ENCODE measurements around the gene PCYT2.

PCYT2 gene

DNA sequence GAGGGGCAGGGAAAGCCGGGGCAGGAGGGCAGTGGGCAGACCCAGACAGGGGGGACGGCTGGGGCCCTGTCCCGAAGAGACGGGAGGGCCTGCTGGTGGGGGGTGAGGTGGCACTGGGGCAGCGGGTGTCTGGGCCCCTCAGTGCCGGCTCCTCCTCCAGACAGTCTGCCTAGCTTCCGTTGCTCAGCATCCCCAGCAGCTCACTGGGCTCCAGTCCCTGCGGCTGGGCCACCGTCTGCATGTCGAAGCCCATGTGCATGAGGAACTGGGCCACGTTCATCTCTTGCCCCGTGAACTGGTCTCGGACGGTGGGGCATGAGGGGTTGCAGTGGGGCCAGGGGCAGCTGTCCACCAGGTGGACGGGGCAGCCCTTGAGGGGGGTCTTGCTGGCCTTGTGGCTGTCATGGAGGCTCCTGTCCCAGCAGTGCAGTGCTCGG is 41.6 kb upstream of the PCYT2 start:
- H3K36me3 Mint-ChIP-seq, result no peaks in the 10 kb centered on the region
- no peak overlapping the region for H3K27ac Mint-ChIP-seq
- peaks cover 4% of the 10 kb centered on the region for H3K4me1 Mint-ChIP-seq
- DNase-seq, result no peak
- no peak overlapping the region for H3K4me3 Mint-ChIP-seq
- CTCF ChIA-PET, result interaction anchor here (2.6 to 5.3 kb wide), 2 partner anchors 68 to 218 kb away, joined by 8 to 23 read pairs; partner anchors contain the start of gene CENPX
- peaks cover 53% of the 10 kb centered on the region for H3K27me3 Mint-ChIP-seq
- H3K9me3 Mint-ChIP-seq, result no peaks in the 10 kb centered on the region

GRCh38 chr17:81951785-81952684 is 40.8 kb upstream of the PCYT2 start:
- Mint-ChIP-seq H3K4me1 (peaks cover 4% of the 10 kb centered on the region), H3K36me3 (no peaks in the 10 kb centered on the region), H3K27ac (no peak overlapping the region), H3K27me3 (peaks cover 50% of the 10 kb centered on the region), H3K9me3 (no peaks in the 10 kb centered on the region), H3K4me3 (no peak overlapping the region)
- no peak for DNase-seq
- CTCF ChIA-PET, result interaction anchor here (2.0 to 5.3 kb wide), 2 partner anchors 24 to 69 kb away, joined by 4 to 23 read pairs; partner anchors contain the start of genes CENPX and MAFG

- H3K27me3 Mint-ChIP-seq, result peaks cover 49% of the 10 kb centered on the region
- H3K36me3 Mint-ChIP-seq, result no peaks in the 10 kb centered on the region
- no peak for DNase-seq
- CTCF ChIA-PET, result interaction anchor here (2.0 kb wide), 1 partner anchor 23 kb away, joined by 4 read pairs; the partner anchor contains the start of gene MAFG
- H3K4me3 Mint-ChIP-seq, result no peak overlapping the region
- H3K4me1 Mint-ChIP-seq, result peaks cover 4% of the 10 kb centered on the region
- H3K27ac Mint-ChIP-seq, result no peak overlapping the region
- H3K9me3 Mint-ChIP-seq, result no peaks in the 10 kb centered on the region
These were observed 39.3 kb upstream of the PCYT2 start for GRCh38 chr17:81950501-81950900.

- CTCF ChIA-PET, result interaction anchor here (1.9 kb wide), 1 partner anchor 11 kb away, joined by 9 read pairs; no protein-coding TSS in a partner anchor
- Mint-ChIP-seq H3K27me3 (peaks cover 53% of the 10 kb centered on the region), H3K9me3 (no peaks in the 10 kb centered on the region), H3K4me3 (no peak overlapping the region), H3K4me1 (peaks cover 4% of the 10 kb centered on the region), H3K27ac (no peak overlapping the region), H3K36me3 (no peaks in the 10 kb centered on the region)
- no peak for DNase-seq
These were observed 37.6 kb upstream of the PCYT2 start for GRCh38 chr17:81948635-81949378.

DNA sequence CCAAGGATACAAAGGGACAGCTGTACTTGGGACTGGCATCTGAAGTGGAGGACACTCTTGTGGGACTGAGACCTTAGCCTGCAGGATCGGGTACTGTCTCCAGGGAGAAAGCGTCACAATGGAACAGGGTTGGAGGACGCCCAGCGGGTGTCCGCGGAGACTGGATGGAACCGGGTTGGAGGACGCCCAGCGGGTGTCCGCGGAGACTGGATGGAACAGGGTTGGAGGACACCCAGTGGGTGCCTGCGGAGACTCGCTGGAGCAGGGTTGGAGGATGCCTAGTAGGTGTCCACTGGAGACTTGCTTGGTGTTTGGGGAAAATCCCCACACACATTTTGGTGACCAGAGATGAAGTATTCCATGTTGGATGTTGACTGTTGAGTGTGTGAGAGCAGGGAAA is 36.0 kb upstream of the PCYT2 start, which contains the start of gene MYADML2:
Gene MYADML2 (minus strand): TSS at position 45 of the 400 bp plus-strand sequence. CDS start 5,492 bp downstream, outside the sequence.
- CTCF ChIA-PET, result interaction anchor here (1.9 kb wide), 1 partner anchor 13 kb away, joined by 9 read pairs; no protein-coding TSS in a partner anchor
- H3K4me1 Mint-ChIP-seq, result peaks cover 4% of the 10 kb centered on the region
- H3K27me3 Mint-ChIP-seq, result peaks cover 46% of the 10 kb centered on the region
- no peak within 1 kb of the TSS for H3K27ac Mint-ChIP-seq
- no peak within 1 kb of the TSS for H3K4me3 Mint-ChIP-seq
- no peaks in the 10 kb centered on the region for H3K36me3 Mint-ChIP-seq
- no peak for DNase-seq
- no peaks in the 10 kb centered on the region for H3K9me3 Mint-ChIP-seq

GRCh38 chr17:81944858-81945257 is 33.7 kb upstream of the PCYT2 start:
- Mint-ChIP-seq H3K27me3 (peaks cover 49% of the 10 kb centered on the region), H3K27ac (no peak overlapping the region), H3K4me3 (no peak overlapping the region), H3K4me1 (no peaks in the 10 kb centered on the region), H3K36me3 (no peaks in the 10 kb centered on the region), H3K9me3 (no peaks in the 10 kb centered on the region)
- CTCF ChIA-PET, result no interaction called here
- DNase-seq, result no peak

GRCh38 chr17:81942167-81942553 is 31.0 kb upstream of the PCYT2 start:
- peaks cover 43% of the 10 kb centered on the region for H3K27me3 Mint-ChIP-seq
- H3K27ac Mint-ChIP-seq, result no peak overlapping the region
- DNase-seq, result no peak
- H3K4me3 Mint-ChIP-seq, result no peak overlapping the region
- peaks cover 9% of the 10 kb centered on the region for H3K4me1 Mint-ChIP-seq
- H3K9me3 Mint-ChIP-seq, result no peaks in the 10 kb centered on the region
- H3K36me3 Mint-ChIP-seq, result no peaks in the 10 kb centered on the region
- CTCF ChIA-PET, result no interaction called here

DNA sequence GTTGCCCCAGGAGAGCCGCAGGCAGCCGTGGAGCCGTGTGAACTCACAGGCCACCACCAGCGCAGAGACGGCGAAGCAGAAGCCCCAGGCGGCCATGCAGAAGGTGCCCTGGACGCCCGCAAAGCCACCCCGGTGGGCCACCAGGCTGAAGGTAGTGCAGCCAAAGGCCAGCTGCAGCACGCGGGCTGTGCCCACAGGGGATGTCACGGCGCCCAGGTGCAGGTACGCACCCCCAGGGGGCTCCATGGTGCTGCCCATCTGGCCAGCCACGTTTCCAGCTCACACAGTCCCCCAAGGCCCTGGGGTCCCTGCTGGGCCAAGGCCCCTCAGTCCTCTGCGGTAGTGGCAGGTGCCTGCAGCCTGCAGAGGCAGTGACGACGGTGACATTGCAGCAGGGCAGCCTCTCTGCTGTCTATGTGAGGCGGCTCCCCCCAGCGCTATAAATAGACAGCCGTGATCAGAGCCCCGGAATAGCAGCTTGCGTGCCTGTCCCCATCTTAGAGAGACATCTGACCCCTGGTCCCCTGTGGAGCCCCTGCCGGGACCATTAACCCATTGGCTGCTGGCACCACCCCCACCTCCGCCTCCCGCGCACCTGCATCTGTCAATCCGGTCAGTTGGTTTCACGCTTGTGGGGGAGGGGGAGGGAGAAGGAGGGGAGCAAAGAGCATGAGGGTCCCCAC is 30.4 kb upstream of the PCYT2 start:
- CTCF ChIA-PET, result no interaction called here
- H3K4me3 Mint-ChIP-seq, result no peak overlapping the region

GRCh38 chr17:81940538-81941483 is 29.6 kb upstream of the PCYT2 start:
- peaks cover 37% of the 10 kb centered on the region for H3K27me3 Mint-ChIP-seq
- no peaks in the 10 kb centered on the region for H3K9me3 Mint-ChIP-seq
- H3K4me3 Mint-ChIP-seq, result no peak overlapping the region
- H3K36me3 Mint-ChIP-seq, result no peaks in the 10 kb centered on the region
- H3K27ac Mint-ChIP-seq, result no peak overlapping the region
- no peak for DNase-seq
- CTCF ChIA-PET, result no interaction called here
- H3K4me1 Mint-ChIP-seq, result peaks cover 15% of the 10 kb centered on the region

More for the DNA sequence above, 30.4 kb upstream of the PCYT2 start:
- no peak for DNase-seq
- Mint-ChIP-seq H3K27ac (no peak overlapping the region), H3K4me1 (peaks cover 10% of the 10 kb centered on the region), H3K9me3 (no peaks in the 10 kb centered on the region), H3K27me3 (peaks cover 38% of the 10 kb centered on the region), H3K36me3 (no peaks in the 10 kb centered on the region)

DNA sequence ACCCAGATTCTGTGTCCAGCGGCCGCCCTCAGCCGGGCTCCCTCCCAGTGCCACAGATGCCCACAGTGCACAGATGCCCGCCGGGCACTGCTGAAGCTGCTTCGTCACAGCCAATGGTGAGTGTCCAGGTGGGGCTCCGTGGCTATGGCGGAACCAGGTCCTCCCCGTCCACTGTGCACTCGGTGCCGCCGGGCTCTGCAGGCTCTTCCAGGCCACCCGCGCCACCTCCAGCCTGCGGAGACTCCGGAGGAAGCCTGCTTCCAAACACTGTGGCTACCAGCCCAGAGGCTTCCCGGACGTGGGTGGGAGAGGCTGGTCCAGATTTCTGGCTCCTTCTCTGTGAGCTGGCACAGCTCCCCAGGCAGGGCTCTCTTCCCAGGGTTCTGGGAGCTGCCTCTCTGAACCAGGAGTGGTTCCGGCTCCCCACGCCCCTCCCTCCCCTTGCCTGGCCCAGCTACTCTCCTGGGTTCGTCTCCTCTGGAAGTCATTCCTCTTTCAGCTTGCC is 28.7 kb upstream of the PCYT2 start:
- Mint-ChIP-seq H3K9me3 (no peaks in the 10 kb centered on the region), H3K4me1 (peaks cover 18% of the 10 kb centered on the region), H3K36me3 (no peaks in the 10 kb centered on the region), H3K27me3 (peaks cover 31% of the 10 kb centered on the region), H3K27ac (no peak overlapping the region), H3K4me3 (no peak overlapping the region)
- CTCF ChIA-PET, result no interaction called here
- no peak for DNase-seq

DNA sequence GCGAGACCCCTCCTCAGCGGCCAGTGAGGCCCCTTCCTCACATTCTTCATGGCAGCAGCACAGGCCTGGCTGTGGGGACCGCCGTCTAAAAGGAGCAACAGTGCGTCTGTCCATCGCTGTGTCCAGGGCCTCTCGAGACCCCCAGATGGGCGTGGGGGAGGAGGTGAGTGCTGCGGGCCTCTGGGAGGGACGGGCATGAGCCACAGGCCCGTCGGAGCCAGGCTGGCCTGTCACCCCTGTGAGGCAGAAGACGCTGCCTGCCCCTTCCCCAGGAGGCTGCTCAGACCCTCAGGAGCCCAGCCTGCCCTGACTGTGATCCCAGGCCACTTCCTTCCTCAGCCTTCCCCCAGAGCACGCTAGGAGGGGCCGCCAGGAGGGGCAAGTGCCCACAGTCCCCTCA is 28.0 kb upstream of the PCYT2 start:
- no peak overlapping the region for H3K27ac Mint-ChIP-seq
- no peaks in the 10 kb centered on the region for H3K9me3 Mint-ChIP-seq
- no peaks in the 10 kb centered on the region for H3K36me3 Mint-ChIP-seq
- H3K27me3 Mint-ChIP-seq, result peaks cover 30% of the 10 kb centered on the region
- H3K4me3 Mint-ChIP-seq, result no peak overlapping the region
- DNase-seq, result no peak
- CTCF ChIA-PET, result no interaction called here
- H3K4me1 Mint-ChIP-seq, result peaks cover 18% of the 10 kb centered on the region

DNA sequence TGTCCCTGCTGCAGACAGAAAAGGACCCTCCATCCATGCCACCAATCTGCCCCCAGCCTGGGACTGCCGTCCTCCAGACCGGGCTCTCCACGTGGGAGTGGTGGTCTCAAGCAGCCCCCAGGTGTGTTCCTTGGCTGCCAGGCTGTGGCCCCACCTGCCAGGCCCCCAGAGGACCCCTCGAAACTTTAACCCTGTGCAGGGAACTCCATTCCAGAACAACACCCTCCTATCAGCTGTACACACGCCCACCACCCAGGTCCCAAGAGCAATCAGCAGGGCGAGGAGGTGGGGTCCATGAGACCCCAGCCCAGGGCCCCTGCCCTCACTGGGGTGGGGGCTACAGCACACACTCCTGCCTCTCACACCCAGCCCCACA is 24.5 kb upstream of the PCYT2 start:
- H3K36me3 Mint-ChIP-seq, result no peaks in the 10 kb centered on the region
- peaks cover 22% of the 10 kb centered on the region for H3K4me1 Mint-ChIP-seq
- peak overlapping the region; percentile 79 for H3K4me3 Mint-ChIP-seq
- H3K9me3 Mint-ChIP-seq, result no peaks in the 10 kb centered on the region
- peaks cover 22% of the 10 kb centered on the region for H3K27me3 Mint-ChIP-seq
- H3K27ac Mint-ChIP-seq, result no peak overlapping the region
- CTCF ChIA-PET, result interaction anchor here (1.9 kb wide), 1 partner anchor 86 kb away, joined by 4 read pairs; no protein-coding TSS in a partner anchor
- no peak for DNase-seq

All from activated naive CD4-positive, alpha-beta T cell treated with anti-CD3 and anti-CD28 coated beads, Interleukin-2, amount 10 ng/mL, durations not matched to agents 7 days and 5 days (primary cell).